H9 (cell line): ENCODE measurements around the gene ZNRF3. TPM values are rescaled to one million over a fixed set of nuclear protein-coding genes. Genes with fewer than 3 reads are reported as not detected.

Source experiments
- DNase-seq: peaks from one replicate; pipeline ENCODE4 v3.0.0-alpha.2; 2017
- H2AFZ ChIP-seq: one replicate; pipeline ENCODE4 v1.6.1; 2013; ENCODE audit warnings: mild to moderate bottlenecking, low read length, control low read depth, moderate library complexity
- H2AK5ac ChIP-seq: 2 replicates; pipeline ENCODE4 v1.6.1; 2013; ENCODE audit warnings: low read length, control low read depth, mixed read lengths; ENCODE audit not compliant: insufficient read length
- H2BK120ac ChIP-seq: one replicate; pipeline ENCODE4 v1.6.1; 2013; ENCODE audit warnings: low read depth, mild to moderate bottlenecking, low read length, control low read depth, inconsistent platforms; ENCODE audit not compliant: poor library complexity, severe bottlenecking
- H2BK12ac ChIP-seq: 2 replicates; pipeline ENCODE4 v1.6.1; 2013; ENCODE audit warnings: low read length, control low read depth, mixed read lengths, low read depth; ENCODE audit not compliant: insufficient read length
- H2BK15ac ChIP-seq: 2 replicates; pipeline ENCODE4 v1.6.1; 2013; ENCODE audit warnings: low read depth, low read length, control low read depth
- H2BK20ac ChIP-seq: one replicate; pipeline ENCODE4 v1.6.1; 2013; ENCODE audit warnings: low read depth, mild to moderate bottlenecking, low read length, control low read depth, inconsistent platforms; ENCODE audit not compliant: poor library complexity, severe bottlenecking
- H2BK5ac ChIP-seq: 2 replicates; pipeline ENCODE4 v1.6.1; 2013; ENCODE audit warnings: low read length, control low read depth, mixed read lengths; ENCODE audit not compliant: insufficient read length
- H3K14ac ChIP-seq: 2 replicates; pipeline ENCODE4 v1.6.1; 2013; ENCODE audit warnings: low read length, control low read depth; ENCODE audit not compliant: insufficient read depth
- H3K18ac ChIP-seq: 2 replicates; pipeline ENCODE4 v1.6.1; 2013; ENCODE audit warnings: low read depth, mild to moderate bottlenecking, mixed read lengths, low read length, control low read depth; ENCODE audit not compliant: insufficient read length
- H3K23ac ChIP-seq: 2 replicates; pipeline ENCODE4 v1.6.1; 2013; ENCODE audit warnings: low read length, control low read depth, mixed read lengths, low read depth; ENCODE audit not compliant: insufficient read length
- H3K23me2 ChIP-seq: 2 replicates; pipeline ENCODE4 v1.6.1; 2013; ENCODE audit warnings: low read depth, mild to moderate bottlenecking, mixed read lengths, low read length, control low read depth; ENCODE audit not compliant: insufficient read length, poor library complexity, severe bottlenecking
- H3K27ac ChIP-seq: 2 replicates; pipeline ENCODE4 v1.5.1; 2013; ENCODE audit warnings: low read length, control low read depth, mixed read lengths, low read depth; ENCODE audit not compliant: insufficient read length
- H3K27me3 ChIP-seq: 2 replicates; pipeline ENCODE4 v1.6.1; 2013; ENCODE audit warnings: low read length, control low read depth, inconsistent platforms; ENCODE audit not compliant: insufficient read depth
- H3K4ac ChIP-seq: 2 replicates; pipeline ENCODE4 v1.6.1; 2013; ENCODE audit warnings: low read depth, mild to moderate bottlenecking, control low read depth, inconsistent platforms, low read length, moderate library complexity
- H3K4me1 ChIP-seq: 2 replicates; pipeline ENCODE4 v1.6.1; 2013; ENCODE audit warnings: low read length, control low read depth, inconsistent platforms; ENCODE audit not compliant: insufficient read depth
- H3K4me2 ChIP-seq: 2 replicates; pipeline ENCODE4 v1.6.1; 2013; ENCODE audit warnings: low read length, control low read depth, mixed read lengths; ENCODE audit not compliant: insufficient read length, insufficient read depth
- H3K56ac ChIP-seq: 2 replicates; pipeline ENCODE4 v1.6.1; 2013; ENCODE audit warnings: low read depth, mild to moderate bottlenecking, mixed read lengths, low read length, control low read depth; ENCODE audit not compliant: insufficient read length
- H3K79me1 ChIP-seq: 2 replicates; pipeline ENCODE4 v1.6.1; 2013; ENCODE audit warnings: low read depth, mild to moderate bottlenecking, moderate library complexity, low read length, control low read depth, inconsistent platforms; ENCODE audit not compliant: insufficient read depth, poor library complexity, severe bottlenecking
- H3K79me2 ChIP-seq: 2 replicates; pipeline ENCODE4 v1.6.1; 2013; ENCODE audit warnings: low read length, control low read depth, inconsistent platforms; ENCODE audit not compliant: insufficient read depth
- H3K9ac ChIP-seq: 2 replicates; pipeline ENCODE4 v1.6.1; 2013; ENCODE audit warnings: low read length, control low read depth, mixed read lengths; ENCODE audit not compliant: insufficient read length; ENCODE audit errors: extremely low read depth
- H3K9me3 ChIP-seq: one replicate; pipeline ENCODE4 v1.6.1; 2013; ENCODE audit warnings: low read depth, low read length, inconsistent platforms; ENCODE audit not compliant: control insufficient read depth
- H3T11ph ChIP-seq: one replicate; pipeline ENCODE4 v1.6.1; 2013; ENCODE audit warnings: mild to moderate bottlenecking, low read length, control low read depth, inconsistent platforms
- H4K20me1 ChIP-seq: one replicate; pipeline ENCODE4 v1.6.1; 2013; ENCODE audit not compliant: control insufficient read depth, insufficient read length, insufficient read depth
- H4K5ac ChIP-seq: 2 replicates; pipeline ENCODE4 v1.6.1; 2013; ENCODE audit warnings: low read depth, mild to moderate bottlenecking, mixed read lengths, low read length, control low read depth; ENCODE audit not compliant: insufficient read length
- H4K8ac ChIP-seq: replicated peaks from 2 replicates; pipeline ENCODE4 v1.6.1; 2013; ENCODE audit warnings: low read length, control low read depth, mixed read lengths, low read depth; ENCODE audit not compliant: insufficient read length
- H4K91ac ChIP-seq: 2 replicates; pipeline ENCODE4 v1.6.1; 2013; ENCODE audit warnings: low read depth, mild to moderate bottlenecking, moderate library complexity, mixed read lengths, low read length, control low read depth; ENCODE audit not compliant: insufficient read length
- H3K27ac Mint-ChIP-seq, 3 experiments: 2 replicates in 2 of 3; 3 replicates in 1 of 3; pipeline ENCODE4 v1.8.0; 2020 to 2021; ENCODE audit warnings: mixed read lengths in 3 of 3, mild to moderate bottlenecking in 1 of 3, moderate library complexity in 1 of 3
- H3K27me3 Mint-ChIP-seq: 2 replicates; pipeline ENCODE4 v1.8.0; 2021; ENCODE audit warnings: low read depth, mild to moderate bottlenecking, moderate library complexity, mixed read lengths
- H3K36me3 Mint-ChIP-seq, 3 experiments: 2 replicates in 2 of 3; 3 replicates in 1 of 3; pipeline ENCODE4 v1.8.0; 2020 to 2021; ENCODE audit warnings: low read depth in 3 of 3, mixed read lengths in 3 of 3; ENCODE audit not compliant: insufficient read depth in 1 of 3
- H3K4me1 Mint-ChIP-seq, 2 experiments: 2 replicates each; pipeline ENCODE4 v1.8.0; 2020; ENCODE audit warnings: mixed read lengths in 2 of 2
- H3K4me3 Mint-ChIP-seq, 2 experiments: 2 replicates in 1 of 2; 3 replicates in 1 of 2; pipeline ENCODE4 v1.8.0; 2020 to 2021; ENCODE audit warnings: mild to moderate bottlenecking in 2 of 2, mixed read lengths in 2 of 2, moderate library complexity in 1 of 2
- H3K9me3 Mint-ChIP-seq, 2 experiments: 2 replicates in 1 of 2; 3 replicates in 1 of 2; pipeline ENCODE4 v1.8.0; 2020; ENCODE audit warnings: mild to moderate bottlenecking in 2 of 2, mixed read lengths in 2 of 2, moderate library complexity in 1 of 2
- WGBS: extraction: QIAGEN DNeasy Blood & Tissue Kit; methylation state at CpG from one replicate; pipeline ENCODE4 v1.1.7; 2013; ENCODE audit warnings: missing lambda C conversion rate, low lambda C conversion rate, mixed read lengths; ENCODE audit not compliant: insufficient read length; ENCODE audit errors: extremely low coverage; 5-methylcytosine and 5-hydroxymethylcytosine counted together
- total RNA-seq: library from RNA; stranded (reverse); gene quantifications from 2 replicates; pipeline ENCODE4 v1.2.1, GENCODE V29; 2021
- TF ChIP-seq, protein P1 (sequence below): fragments of 200-600 bp; sonication (generic); conservative IDR thresholded peaks from 3 replicates; pipeline ENCODE4 v1.8.0; 2021; ENCODE audit warnings: antibody characterized with exemption, mild to moderate bottlenecking

ZNRF3 gene
- total RNA-seq, 1 experiment from 2014 or later: 20.6 TPM

DNA sequence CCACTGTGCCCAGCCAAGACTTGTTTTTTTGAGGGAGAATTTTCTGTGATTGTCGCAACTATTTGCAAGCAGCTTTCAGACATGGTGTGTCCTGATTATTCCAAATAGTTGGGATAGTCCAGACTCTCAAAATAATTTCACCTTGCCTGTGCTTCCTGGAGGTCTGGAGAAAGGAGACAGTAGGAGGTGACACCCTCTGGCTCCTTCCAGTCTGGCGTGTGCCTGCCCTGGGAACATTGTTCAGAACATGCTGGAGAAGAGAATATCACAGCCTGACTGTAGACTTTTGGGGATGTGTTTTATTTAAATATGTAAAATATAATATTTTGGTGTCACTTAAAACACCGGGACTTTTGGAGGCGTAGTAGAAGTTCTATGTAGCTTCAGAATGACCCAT is 14.9 kb downstream of the ZNRF3 start:
- no peak overlapping the region for H2AK5ac ChIP-seq
- H3K27ac Mint-ChIP-seq: peak overlapping the region in 1 of 3 experiments; percentile 77; a peak in 1 of 7 replicates
- H3K9ac ChIP-seq: no peak overlapping the region
- no peaks in the 10 kb centered on the region; a peak in 1 of 7 replicates for H3K36me3 Mint-ChIP-seq
- no peaks in the 10 kb centered on the region for H3K23me2 ChIP-seq
- H3K4me1 ChIP-seq: peaks cover 19% of the 10 kb centered on the region; the same call in 1 of the 2 replicates
- 100% methylated on average over 2 of the region's 4 CpGs for WGBS
- H3K4me3 Mint-ChIP-seq: no peak overlapping the region; a peak in 1 of 5 replicates
- H3K18ac ChIP-seq: no peak overlapping the region
- H4K91ac ChIP-seq: no peak overlapping the region
- H3T11ph ChIP-seq: no peak overlapping the region
- TF ChIP-seq, protein P1, sequence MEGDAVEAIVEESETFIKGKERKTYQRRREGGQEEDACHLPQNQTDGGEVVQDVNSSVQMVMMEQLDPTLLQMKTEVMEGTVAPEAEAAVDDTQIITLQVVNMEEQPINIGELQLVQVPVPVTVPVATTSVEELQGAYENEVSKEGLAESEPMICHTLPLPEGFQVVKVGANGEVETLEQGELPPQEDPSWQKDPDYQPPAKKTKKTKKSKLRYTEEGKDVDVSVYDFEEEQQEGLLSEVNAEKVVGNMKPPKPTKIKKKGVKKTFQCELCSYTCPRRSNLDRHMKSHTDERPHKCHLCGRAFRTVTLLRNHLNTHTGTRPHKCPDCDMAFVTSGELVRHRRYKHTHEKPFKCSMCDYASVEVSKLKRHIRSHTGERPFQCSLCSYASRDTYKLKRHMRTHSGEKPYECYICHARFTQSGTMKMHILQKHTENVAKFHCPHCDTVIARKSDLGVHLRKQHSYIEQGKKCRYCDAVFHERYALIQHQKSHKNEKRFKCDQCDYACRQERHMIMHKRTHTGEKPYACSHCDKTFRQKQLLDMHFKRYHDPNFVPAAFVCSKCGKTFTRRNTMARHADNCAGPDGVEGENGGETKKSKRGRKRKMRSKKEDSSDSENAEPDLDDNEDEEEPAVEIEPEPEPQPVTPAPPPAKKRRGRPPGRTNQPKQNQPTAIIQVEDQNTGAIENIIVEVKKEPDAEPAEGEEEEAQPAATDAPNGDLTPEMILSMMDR: no peak
- H4K20me1 ChIP-seq: no peaks in the 10 kb centered on the region
- H3K56ac ChIP-seq: no peak overlapping the region
- DNase-seq: no peak
- H3K4me2 ChIP-seq: no peak overlapping the region
- peak overlapping the region; percentile 91 for H3K27ac ChIP-seq
- no peak overlapping the region for H4K8ac ChIP-seq
- H4K5ac ChIP-seq: no peak overlapping the region
- H3K79me2 ChIP-seq: peaks cover 47% of the 10 kb centered on the region; the same call in 1 of the 2 replicates
- H3K4me1 Mint-ChIP-seq: peaks cover 52 to 61% of the 10 kb centered on the region in 2 experiments
- no peak overlapping the region for H3K23ac ChIP-seq
- no peaks in the 10 kb centered on the region for H3K27me3 Mint-ChIP-seq
- H2BK12ac ChIP-seq: no peak overlapping the region
- H3K14ac ChIP-seq: no peak overlapping the region
- no peak overlapping the region for H2BK5ac ChIP-seq
- H3K79me1 ChIP-seq: no peaks in the 10 kb centered on the region
- no peak overlapping the region for H2AFZ ChIP-seq
- H2BK15ac ChIP-seq: no peak overlapping the region
- H3K9me3 Mint-ChIP-seq: no peaks in the 10 kb centered on the region
- H3K9me3 ChIP-seq: no peaks in the 10 kb centered on the region
- H2BK20ac ChIP-seq: no peak overlapping the region
- no peak overlapping the region for H3K4ac ChIP-seq
- H3K27me3 ChIP-seq: no peaks in the 10 kb centered on the region
- no peak overlapping the region for H2BK120ac ChIP-seq
